Umbilical cord (tissue), 2 donors: Measurements from ENCODE around the gene TAF13. TPM values are rescaled to one million over a fixed set of nuclear protein-coding genes. Genes with fewer than 3 reads are reported as not detected.
A peak's percentile ranks its signal among the peaks of the same experiment; 100 is the strongest.
"Not testable (repeated sequence)": the region's sequence is repeated elsewhere in the genome, so short reads cannot be mapped to it uniquely, and the experiment has no call there.

Experiments used
- DNase-seq: peaks from one replicate; pipeline ENCODE4 v3.0.0-alpha.2; 2015; ENCODE audit warnings: low spot score
- total RNA-seq: library from RNA; depleted of rRNA; stranded (reverse); fragments of >200 nt; gene quantifications from one replicate; pipeline ENCODE4 v1.2.3, GENCODE V29; 2014; ENCODE audit warnings: low replicate concordance; ENCODE audit not compliant: insufficient read depth

The TAF13 gene
- total RNA-seq, 1 donor from 2014 or later, result 71.0 TPM

DNA sequence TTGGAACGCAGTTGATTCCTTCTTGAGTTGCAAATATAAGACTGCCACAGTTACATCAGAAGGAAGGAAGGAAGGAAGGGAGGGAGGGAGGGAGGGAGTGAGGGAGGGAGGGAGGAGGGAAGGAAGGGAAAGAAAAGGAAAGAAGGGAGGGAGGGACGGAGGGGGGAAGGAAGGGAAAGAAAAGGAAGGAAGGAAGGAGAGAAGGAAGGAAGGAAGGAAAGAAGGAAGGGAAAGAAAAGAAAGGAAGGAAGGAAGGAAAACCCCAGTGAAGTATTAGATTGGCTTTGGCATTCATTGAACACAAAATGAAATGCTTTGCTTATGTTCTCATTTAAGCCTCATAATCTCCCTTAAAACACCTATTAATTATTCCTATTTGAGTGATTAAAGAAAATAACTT, 27.5 kb downstream of the TAF13 start:
- no peak for DNase-seq

- no peak for DNase-seq
Observed at GRCh38 chr1:109047339-109047738, 28.5 kb downstream of the TAF13 start.

DNA sequence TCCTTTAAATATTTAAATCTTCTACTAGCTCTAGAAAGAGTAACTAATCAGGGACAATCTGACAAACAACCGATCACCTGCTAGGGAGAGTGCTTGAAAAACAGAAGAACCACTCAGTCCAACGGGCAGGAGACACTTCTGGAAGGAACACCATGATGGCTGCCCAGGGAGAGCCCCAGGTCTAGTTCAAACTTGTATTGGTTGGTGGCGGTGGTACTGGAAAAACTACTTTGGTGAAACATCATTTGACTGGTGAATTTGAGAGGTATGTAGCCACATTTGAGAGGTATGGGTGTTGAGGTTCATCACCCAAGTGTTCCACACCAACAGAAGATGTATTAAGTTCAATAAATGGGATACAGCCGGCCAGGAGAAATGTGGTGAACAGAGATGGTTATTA, 29.1 kb downstream of the TAF13 start:
- no peak for DNase-seq

DNA sequence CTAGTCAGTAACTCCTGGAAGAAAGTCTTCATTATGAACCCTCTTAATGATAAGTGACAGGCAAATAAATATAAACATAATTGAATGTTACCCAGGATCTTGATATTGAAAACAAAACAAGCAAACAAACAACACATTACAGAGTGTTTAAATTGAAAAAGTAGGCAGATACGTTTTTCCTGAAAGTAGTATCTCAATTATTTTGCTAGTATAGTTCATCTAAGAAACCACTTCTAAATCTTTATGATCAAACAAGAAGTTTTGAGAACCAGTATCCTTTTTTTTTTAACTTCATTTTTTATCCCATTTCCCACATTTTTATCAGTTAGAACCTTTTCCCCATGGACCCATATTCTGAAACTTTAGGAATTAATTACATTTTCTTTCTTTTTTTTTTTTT, 30.2 kb downstream of the TAF13 start:
- DNase-seq, result no peak

DNA sequence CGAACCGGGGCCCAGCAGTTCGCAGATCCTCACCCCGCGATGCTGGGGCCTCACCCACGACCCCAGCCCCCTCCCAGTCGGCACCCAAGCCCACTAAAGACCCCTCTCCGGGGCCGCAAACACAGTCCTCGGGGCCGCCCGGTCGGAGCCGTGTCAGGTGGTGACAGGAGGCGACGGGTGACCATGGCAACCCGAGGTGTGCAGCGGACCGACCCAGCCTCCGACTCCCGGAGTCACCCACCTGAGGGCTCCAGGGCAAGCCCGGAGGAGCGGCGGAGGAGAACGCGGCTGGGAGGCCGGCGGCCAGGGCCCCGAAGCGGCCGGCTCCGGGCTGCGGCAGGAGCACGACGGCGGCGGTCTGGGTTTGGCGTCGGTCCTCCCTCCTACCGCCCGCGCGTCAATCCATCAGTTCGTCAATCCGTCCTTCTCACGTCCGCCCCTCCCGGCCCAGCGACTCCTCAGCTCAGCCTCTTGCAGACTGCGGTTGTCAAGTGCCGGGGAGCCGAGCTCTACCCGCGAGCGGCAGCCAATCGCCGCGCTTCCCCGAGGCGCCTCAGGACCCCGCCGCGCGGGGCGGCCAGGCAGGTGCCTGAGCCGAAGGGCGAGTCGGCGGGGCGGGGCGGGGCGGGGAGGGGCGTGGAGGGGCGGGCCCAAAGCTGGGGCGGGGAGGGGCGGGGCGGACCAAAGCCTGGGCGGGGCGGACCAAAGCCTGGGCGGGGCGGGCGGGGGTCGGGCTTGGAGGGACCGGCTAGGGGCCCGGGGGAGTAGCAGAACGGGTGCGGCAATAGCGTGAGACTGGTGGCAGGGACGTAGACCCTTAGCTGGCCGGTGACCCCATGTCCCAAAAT, 34.0 kb downstream of the TAF13 start, which contains the start of gene WDR47:
TSS of gene WDR47 (minus strand) at position 482 of the 848 bp plus-strand sequence. CDS start 18,590 bp downstream, outside the sequence.
- DNase-seq, result peak; percentile 94

GRCh38 chr1:109040989-109041620, 34.7 kb downstream of the TAF13 start:
- peak; percentile 21 for DNase-seq

GRCh38 chr1:109040627-109040988, 35.2 kb downstream of the TAF13 start:
- no peak for DNase-seq

DNA sequence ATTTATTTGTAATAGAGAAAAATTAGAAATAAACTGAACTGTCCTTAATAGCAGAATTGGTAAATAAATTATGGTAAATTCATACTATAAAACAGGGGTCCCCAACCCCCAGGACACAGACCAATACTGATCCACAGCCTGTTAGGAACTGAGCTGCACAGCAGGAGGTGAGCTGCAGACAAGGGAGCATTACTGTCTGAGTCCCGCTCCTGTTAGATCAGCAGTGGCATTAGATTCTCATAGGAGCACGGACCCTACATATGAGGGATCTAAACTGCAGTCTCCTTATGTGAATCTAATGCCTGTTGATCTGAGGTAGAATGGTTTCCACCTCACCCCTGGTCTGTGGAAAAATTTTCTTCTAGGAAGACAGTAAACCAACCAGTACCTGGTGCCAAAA, 41.4 kb downstream of the TAF13 start:
- DNase-seq, result no peak

- DNase-seq, result not testable (repeated sequence)
Observed at GRCh38 chr1:109029493-109029892, 46.3 kb downstream of the TAF13 start.

DNA sequence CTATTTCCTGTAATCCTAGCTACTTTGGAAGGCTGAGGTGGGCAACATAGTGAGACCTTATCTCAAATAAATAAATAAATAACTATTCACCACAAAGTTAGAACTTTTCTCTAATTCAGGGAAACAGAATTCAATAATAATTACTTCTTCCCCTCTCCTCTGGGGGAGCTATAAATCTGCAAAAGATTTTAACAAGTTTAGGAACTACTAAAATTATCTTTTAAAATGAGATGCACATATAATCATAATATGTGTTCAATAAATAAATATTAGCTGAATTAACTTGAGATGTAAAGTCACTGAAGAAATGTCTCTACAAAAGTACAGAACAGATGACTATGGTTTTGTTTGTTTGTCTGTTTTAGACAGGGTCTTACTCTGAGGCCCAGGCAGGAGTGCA, 48.0 kb downstream of the TAF13 start:
- no peak for DNase-seq

GRCh38 chr1:109025694-109026093, 50.1 kb downstream of the TAF13 start:
- DNase-seq, result no peak

DNA sequence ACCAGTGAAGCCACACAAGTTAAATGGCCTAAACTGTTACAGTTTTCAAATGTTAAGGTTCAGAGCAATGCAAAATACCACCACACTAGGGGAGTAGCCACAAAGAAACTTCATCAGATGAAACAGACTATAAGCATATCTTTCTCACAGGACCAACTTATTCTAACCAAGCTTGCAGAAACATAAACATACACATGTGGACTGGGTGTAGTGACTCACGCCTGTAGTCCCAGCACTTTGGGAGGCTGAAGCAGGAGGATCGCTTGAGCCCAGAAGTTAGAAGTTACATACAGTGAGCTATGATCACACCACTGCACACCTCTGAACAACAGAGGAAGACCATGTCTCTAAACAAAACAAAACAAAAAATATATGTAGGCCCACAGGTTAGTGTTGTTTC, 51.2 kb downstream of the TAF13 start:
- DNase-seq, result no peak

DNA sequence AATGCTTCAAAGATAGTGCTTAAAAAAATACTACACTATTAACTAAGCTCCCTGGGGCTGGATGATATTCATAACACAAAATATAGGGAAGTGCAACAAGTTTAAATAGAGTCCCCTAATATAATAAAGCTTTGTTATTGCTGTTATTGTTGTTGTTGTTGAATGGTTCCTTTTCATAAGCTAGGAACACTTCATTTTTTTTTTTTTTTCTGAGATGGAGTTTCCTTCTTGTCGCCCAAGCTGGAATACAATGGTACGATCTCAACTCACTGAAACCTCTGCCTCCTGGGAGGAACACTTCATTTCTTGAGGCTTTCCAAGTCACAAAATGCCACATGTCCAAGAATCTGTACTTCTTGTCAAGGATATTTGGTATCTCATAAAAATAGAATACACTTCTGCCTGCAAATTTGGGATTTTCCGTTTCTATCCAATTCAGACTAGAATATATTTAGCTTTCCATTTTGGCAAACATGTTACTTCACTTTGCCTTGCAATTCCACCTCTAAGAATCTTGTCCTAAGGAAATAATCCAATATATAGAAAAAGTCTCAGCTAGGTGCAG, 55.0 kb downstream of the TAF13 start:
- no peak for DNase-seq

GRCh38 chr1:109017719-109018118, 58.1 kb downstream of the TAF13 start:
- not testable (repeated sequence) for DNase-seq

DNA sequence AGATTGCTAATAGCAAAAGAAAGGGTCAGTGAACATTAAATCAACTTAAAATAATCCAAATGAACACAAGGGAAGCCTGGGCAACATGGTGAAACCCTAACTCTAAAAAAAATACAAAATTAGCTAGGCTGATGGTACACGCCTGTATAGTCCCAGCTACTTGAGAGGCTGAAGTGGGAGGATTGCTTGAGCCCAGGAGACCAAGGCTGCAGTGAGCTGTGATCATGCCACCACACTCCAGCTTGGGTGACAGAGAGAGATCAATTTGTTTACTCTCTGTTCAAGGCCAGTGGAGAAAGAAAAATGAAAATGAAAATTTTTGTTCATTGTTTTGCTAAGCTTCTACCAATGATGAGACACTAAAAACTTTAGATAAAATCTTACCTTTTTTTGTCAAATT, 58.7 kb downstream of the TAF13 start:
- DNase-seq, result no peak

Other genes starting within 250 kb of the TAF13 start
- 2.2 TPM for gene AKNAD1, start 218.9 kb downstream of the TAF13 start, total RNA-seq
- 22.4 TPM for gene GPSM2, start 199.0 kb downstream of the TAF13 start, total RNA-seq
- gene CLCC1, start 112.5 kb downstream of the TAF13 start, total RNA-seq, result 38.0 TPM
- gene WDR47, start 33.9 kb downstream of the TAF13 start, total RNA-seq, result 17.1 TPM
- gene TMEM167B, start 14.8 kb upstream of the TAF13 start, total RNA-seq, result 48.9 TPM
- gene ELAPOR1, start 38.1 kb upstream of the TAF13 start, total RNA-seq, result 1.9 TPM
- gene SARS1, start 137.9 kb upstream of the TAF13 start, total RNA-seq, result 105 TPM
- gene CELSR2, start 173.5 kb upstream of the TAF13 start, total RNA-seq, result 2.6 TPM
- 4.3 TPM for gene PSRC1, start 207.1 kb upstream of the TAF13 start, total RNA-seq
- not detected for gene MYBPHL, start 231.0 kb upstream of the TAF13 start, total RNA-seq